ENCODE data around the gene ZFPL1.

The ZFPL1 gene

GRCh38 chr11:65096926-65097325 lies 12.9 kb downstream of the ZFPL1 start:
- no peak for DNase-seq

- no peak for DNase-seq
These were observed 16.8 kb downstream of the ZFPL1 start for GRCh38 chr11:65100674-65101350.

- no peak for DNase-seq
These were observed 18.4 kb downstream of the ZFPL1 start for GRCh38 chr11:65102142-65103095.

GRCh38 chr11:65103476-65103875 lies 19.5 kb downstream of the ZFPL1 start:
- no peak for DNase-seq

- DNase-seq = no peak
These were observed 20.6 kb downstream of the ZFPL1 start for GRCh38 chr11:65104628-65105027.

- no peak for DNase-seq
These were observed 23.1 kb downstream of the ZFPL1 start for GRCh38 chr11:65107078-65107477.

GRCh38 chr11:65107751-65108468 lies 23.9 kb downstream of the ZFPL1 start:
- DNase-seq = no peak

- DNase-seq = no peak
These were observed 24.6 kb downstream of the ZFPL1 start for GRCh38 chr11:65108469-65109123.

- no peak for DNase-seq
These were observed 25.5 kb downstream of the ZFPL1 start for GRCh38 chr11:65109231-65110198.

- peak; percentile 96 for DNase-seq
These were observed 26.4 kb downstream of the ZFPL1 start for GRCh38 chr11:65110354-65110861.

GRCh38 chr11:65111159-65111743 lies 27.2 kb downstream of the ZFPL1 start:
- DNase-seq = no peak

- peak; percentile 95 for DNase-seq
These were observed 27.9 kb downstream of the ZFPL1 start, which contains the start of gene TM7SF2 for GRCh38 chr11:65111744-65112545. Gene TM7SF2, plus strand, starts transcription at chr11:65111872. Its CDS starts 144 bp downstream, at chr11:65112016.

- peak; percentile 79 for DNase-seq
These were observed 28.7 kb downstream of the ZFPL1 start for GRCh38 chr11:65112546-65113360.

GRCh38 chr11:65113361-65113756 lies 29.3 kb downstream of the ZFPL1 start:
- DNase-seq = no peak

- DNase-seq = no peak
These were observed 29.8 kb downstream of the ZFPL1 start for GRCh38 chr11:65113839-65114238.

- no peak for DNase-seq
These were observed 30.6 kb downstream of the ZFPL1 start for GRCh38 chr11:65114538-65115171.

GRCh38 chr11:65115361-65116082 lies 31.5 kb downstream of the ZFPL1 start:
- no peak for DNase-seq
